SK-MEL-5 (cell line): ENCODE results near the gene ATP2A2. TPM values are rescaled to one million over a fixed set of nuclear protein-coding genes. Genes with fewer than 3 reads are reported as not detected.

Experiments
- DNase-seq: peaks from one replicate; pipeline ENCODE4 v3.0.0-alpha.2; 2016; ENCODE audit warnings: low read depth, low spot score
- in situ Hi-C: cut with HindIII; loops from 2 replicates; pipeline ENCODE4 v1.10.0; 2016; ENCODE audit warnings: low sequenced_read_pairs, high pct_unique_total_duplicates, low pct_unique_long_range_greater_than_20kb
- polyA plus RNA-seq, 2 experiments: library from polyadenylated mRNA; depleted of rRNA; stranded (reverse); fragments of >200 nt; gene quantifications; 2 replicates each; pipeline ENCODE4 v1.2.3, GENCODE V29; 2015
- total RNA-seq: library from RNA; depleted of rRNA; stranded (reverse); fragments of >200 nt; shearing (Covaris generic); gene quantifications from 2 replicates; pipeline ENCODE4 v1.2.3, GENCODE V29; 2014; rRNA removed

ATP2A2 gene
- 131 and 141 TPM in 2 replicates for total RNA-seq
- polyA plus RNA-seq (2015; cell fraction: cytosol; rRNA removed) = 252 and 330 TPM in 2 replicates
- 253 and 317 TPM in 2 replicates for polyA plus RNA-seq (2015; cell fraction: nucleus; rRNA removed)

DNA sequence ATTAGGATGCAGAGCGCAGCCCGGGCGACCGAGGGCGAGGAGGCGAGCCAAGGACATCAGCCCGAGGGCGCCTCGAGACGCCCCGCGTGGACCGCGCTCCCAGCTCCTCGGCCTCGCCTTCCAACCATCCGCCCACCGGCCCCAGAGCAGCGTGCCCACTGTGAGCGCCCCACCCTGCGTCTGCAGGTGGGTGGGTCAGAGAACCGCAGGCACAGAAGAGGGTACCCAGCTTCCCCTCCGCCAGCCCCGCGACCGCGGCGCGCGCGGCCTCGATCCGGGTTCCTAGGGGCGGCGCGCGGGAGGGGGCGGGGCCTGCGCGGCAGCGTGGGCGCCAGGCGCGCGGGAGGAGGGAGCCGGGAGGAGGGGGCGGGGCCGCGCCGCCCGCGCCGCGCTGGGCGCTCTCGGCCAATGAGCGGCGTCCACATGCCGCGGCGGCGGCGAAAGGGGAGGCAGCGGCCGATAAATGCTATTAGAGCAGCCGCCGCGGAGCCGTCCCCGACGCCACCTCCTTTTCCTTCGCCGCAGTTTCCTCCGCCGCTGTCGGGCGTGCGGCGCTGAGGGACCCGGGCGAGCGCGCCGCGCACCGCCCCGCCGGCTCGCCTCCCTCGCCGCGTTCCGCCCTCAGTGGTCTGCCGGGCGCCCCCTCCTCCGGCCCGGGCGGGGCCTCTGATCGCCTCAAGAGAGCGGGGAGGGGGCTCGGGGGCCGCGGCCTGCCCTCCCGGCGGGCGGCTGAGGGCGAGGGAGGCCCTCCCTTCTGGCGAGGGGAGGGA, at the start of gene ATP2A2:
Gene ATP2A2 (plus strand): TSS at position 469 of the 770 bp plus-strand sequence. CDS start 543 bp downstream, outside the sequence.
- in situ Hi-C loops = no loop called here
- peak; percentile 90 for DNase-seq

DNA sequence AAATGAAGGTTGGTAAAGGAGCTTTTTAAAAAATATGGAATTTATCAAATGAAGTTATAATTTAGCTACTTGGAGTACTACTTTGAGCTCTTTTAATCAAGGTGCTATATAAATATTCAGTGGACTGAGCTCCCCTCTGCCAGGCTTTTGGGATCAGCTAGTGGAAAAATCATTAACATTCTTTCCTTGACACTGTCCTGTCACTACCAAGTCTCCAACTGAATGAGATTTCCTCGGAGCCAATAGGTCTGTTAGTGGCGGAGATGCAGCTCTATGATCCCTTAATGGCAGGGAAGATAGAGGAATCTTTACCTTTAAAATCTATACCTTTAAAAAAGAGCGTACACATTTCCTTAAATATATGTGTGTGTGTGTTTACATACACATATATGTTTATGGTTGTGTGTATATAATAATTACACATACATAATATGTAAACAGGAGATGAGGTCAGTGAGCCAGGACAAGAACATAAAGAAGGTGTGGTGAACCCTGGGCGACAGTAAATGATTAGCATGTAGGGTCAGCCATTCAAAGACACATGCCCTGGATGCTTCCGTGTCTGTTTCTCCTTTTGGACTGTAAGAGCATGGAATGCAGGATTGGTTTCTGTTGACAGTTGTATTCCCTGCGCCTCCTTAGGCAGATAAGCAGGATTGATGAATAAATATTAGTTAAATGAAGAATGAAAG, 47.7 kb upstream of the ATP2A2 start:
- in situ Hi-C loops = no loop called here
- no peak for DNase-seq

DNA sequence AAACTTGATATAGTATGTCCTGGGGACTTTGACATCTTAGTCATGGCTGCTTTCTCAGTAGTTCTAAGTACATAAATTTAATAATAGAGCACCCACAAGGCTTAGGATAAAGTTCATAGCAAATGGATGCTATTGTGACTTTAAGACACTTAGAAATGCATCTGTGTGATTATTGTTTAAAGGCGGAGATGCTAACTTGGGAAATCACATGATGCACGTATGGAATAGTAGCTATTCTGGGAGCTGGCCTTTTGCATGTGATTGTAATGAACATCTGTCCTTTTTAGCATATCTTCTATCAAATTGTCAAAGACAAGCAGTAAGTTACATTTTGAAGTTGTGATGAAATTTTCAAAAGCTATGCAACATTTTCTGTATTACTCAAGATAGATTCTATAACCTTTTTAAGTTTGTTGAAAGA, 46.7 kb upstream of the ATP2A2 start:
- peak; percentile 65 for DNase-seq
- in situ Hi-C loops = no loop called here

GRCh38 chr12:110234755-110235154, 46.3 kb upstream of the ATP2A2 start:
- no peak for DNase-seq
- in situ Hi-C loops = no loop called here

DNA sequence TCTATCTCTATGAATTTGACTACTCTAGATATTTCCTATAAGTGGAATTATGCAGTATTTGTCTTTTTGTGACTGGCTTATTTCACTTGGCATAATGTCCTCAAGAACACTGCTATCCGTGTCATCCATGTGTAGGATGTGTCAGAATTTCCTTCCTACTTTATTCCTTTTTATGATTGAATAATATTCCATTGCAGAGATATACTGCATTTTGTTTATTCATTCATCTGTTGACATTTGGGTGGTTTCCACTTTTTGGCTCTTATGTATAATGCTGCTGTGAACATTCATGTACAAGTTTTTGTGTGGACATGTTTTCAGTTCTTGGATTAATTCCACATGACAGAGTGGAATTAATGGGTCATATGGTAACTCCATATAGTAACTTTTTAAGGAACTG, 45.7 kb upstream of the ATP2A2 start:
- DNase-seq = no peak
- in situ Hi-C loops = no loop called here

DNA sequence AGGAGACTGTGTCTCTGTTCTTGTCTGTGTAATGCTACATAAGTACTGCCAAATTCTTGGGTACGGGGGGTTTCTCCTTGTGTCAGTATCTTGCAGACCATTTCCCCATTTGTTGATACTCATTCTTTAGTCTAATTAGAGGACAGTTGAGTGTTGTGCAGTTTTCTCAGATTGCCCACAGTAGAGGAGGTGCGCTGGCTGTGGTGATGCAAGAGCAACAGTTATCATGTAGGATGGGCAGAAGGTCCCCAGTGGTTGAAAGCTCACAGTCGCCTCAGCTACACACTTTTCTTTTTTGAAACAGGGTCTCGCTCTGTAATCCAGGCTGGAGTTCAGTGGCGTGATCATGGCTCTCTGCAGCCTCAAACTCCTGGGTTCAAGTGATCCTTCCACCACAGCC, 37.8 kb upstream of the ATP2A2 start:
- no peak for DNase-seq
- in situ Hi-C loops = no loop called here

GRCh38 chr12:110244372-110244771, 36.7 kb upstream of the ATP2A2 start:
- no peak for DNase-seq
- in situ Hi-C loops = no loop called here

GRCh38 chr12:110244829-110245228, 36.2 kb upstream of the ATP2A2 start:
- in situ Hi-C loops = no loop called here
- no peak for DNase-seq

DNA sequence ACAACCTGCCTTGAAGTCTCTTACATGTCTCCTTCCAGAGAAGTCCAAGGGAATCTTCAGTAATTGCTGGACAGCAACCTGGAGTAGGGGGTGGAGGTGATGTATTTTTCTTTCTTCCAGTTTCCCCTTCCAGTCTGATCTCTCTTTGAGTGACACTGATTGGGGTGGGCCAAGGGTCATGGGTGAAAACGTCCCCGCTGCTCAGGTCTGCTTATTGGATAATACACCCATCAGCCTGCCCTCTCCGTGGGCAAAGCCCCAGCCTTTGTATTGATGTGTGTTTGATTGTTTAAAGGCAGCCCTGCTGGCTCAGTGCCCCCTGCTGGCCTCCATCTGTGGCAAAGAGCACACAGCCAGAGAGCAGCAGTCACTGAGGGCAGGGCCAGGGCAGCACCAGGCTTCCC, 35.7 kb upstream of the ATP2A2 start:
- in situ Hi-C loops = no loop called here
- peak; percentile 66 for DNase-seq

GRCh38 chr12:110246636-110247339, 34.3 kb upstream of the ATP2A2 start:
- DNase-seq = no peak
- in situ Hi-C loops = no loop called here

GRCh38 chr12:110247340-110248095, 33.5 kb upstream of the ATP2A2 start:
- in situ Hi-C loops = no loop called here
- no peak for DNase-seq

GRCh38 chr12:110248096-110248447, 33.0 kb upstream of the ATP2A2 start:
- no peak for DNase-seq
- in situ Hi-C loops = no loop called here

GRCh38 chr12:110249105-110249504, 31.9 kb upstream of the ATP2A2 start:
- no peak for DNase-seq
- in situ Hi-C loops = no loop called here

DNA sequence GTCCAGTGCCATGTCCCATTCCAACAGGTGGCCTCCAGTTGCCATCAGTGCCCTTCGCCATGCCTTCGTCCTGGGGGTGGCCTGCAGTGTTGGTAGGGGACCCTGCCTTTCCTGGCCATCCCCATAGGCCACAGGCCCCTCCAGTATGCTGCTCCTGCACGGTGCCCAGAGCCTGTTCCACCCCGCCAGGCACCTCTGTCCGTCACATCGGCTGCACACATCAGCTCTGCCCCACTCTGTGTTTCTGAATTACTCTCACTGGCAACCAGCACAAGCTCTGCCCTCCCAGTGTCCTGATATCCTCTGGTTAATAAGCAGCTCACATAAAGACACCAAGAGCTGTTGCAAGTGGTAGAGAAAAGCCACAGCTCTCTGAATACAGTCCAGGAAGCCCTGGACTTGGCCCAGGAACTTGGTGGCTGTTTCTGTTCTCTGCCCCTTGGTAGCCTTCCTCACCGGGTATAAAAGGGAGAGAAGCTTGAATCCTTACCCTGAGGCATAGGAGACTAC, 31.3 kb upstream of the ATP2A2 start:
- in situ Hi-C loops = no loop called here
- DNase-seq = no peak

- in situ Hi-C loops = no loop called here
Observed at GRCh38 chr12:110251381-110251780, 29.7 kb upstream of the ATP2A2 start.

DNA sequence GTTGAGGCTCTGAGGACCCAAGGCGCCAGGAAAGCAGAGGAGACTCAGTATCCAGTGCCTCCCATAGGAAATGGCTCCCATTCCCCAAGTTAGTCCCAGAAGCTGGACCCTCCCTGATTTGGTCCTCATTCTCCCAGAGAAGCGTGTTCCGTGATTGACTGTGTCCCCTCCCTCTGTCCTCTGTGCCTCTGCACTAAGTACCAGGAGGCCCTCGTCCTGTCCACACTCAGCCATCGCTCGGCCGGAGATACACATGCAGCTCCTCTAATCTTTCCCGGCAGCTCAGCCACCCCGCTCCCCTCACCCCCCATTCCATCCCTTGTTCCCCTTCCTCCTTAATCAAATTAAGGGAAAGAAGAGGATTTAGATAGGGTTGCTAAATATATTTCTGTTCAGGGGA, 28.3 kb upstream of the ATP2A2 start:
- in situ Hi-C loops = no loop called here
- DNase-seq = no peak

More at GRCh38 chr12:110251381-110251780, 29.7 kb upstream of the ATP2A2 start:
- no peak for DNase-seq

GRCh38 chr12:110253176-110253575, 27.9 kb upstream of the ATP2A2 start:
- no peak for DNase-seq
- in situ Hi-C loops = no loop called here
